Hepatocyte (in vitro differentiated cells): ENCODE measurements around the gene HNRNPH3.
A peak's percentile ranks its signal among the peaks of the same experiment; 100 is the strongest.

Source experiments
- EZH2 ChIP-seq: fragments of 200-600 bp; sonication (generic); IDR thresholded peaks from 2 replicates; pipeline ENCODE4 v1.6.1; 2016; ENCODE audit warnings: antibody characterized with exemption, mild to moderate bottlenecking, borderline replicate concordance
- TF ChIP-seq, protein P1 (sequence below): fragments of 200-600 bp; sonication (generic); IDR thresholded peaks from 2 replicates; pipeline ENCODE4 v1.5.1; 2016; ENCODE audit warnings: antibody characterized with exemption, mild to moderate bottlenecking; ENCODE audit not compliant: poor library complexity

DNA sequence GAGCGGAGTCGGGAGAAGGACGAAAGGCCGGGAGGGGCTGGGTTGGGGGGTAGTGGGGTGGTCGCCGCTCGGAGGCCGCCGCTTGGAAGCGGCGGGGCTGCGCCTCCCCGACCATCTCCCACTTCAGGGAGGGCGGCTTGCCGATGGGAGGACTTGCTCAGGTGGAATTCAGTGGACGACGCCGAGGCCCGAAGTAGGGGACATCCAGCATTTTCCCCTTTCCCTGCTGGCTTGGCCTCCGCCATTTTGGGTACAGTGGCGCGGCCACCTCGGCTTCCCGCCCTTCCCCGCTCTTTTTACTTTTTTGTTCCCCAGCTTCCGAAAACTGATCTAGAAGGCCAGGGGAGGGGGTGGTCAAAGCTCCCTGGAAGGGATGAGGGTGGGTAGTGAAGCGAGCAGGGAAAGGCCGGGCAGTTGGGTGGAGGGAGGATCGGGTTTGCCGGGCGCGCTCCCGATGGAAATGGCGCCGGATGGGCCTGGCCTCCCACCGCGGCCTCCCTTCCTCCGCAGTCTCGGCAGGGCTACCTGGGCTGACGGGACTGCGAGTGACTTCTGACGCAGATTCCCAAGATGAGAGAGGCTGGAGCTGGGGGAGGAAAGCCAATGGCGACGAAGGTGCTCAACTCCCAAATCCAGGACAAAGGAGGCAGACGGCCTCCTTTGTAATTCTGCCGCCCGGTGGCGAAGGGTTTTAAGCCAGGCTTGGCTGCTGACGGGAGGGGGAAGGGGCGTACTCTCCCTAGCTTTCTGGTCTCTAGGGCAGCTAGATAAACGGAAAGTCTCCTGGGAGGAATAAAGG, 594 bp downstream of the HNRNPH3 start, which contains the start of gene PBLD:
- no peak for TF ChIP-seq EZH2
- TF ChIP-seq, protein P1, sequence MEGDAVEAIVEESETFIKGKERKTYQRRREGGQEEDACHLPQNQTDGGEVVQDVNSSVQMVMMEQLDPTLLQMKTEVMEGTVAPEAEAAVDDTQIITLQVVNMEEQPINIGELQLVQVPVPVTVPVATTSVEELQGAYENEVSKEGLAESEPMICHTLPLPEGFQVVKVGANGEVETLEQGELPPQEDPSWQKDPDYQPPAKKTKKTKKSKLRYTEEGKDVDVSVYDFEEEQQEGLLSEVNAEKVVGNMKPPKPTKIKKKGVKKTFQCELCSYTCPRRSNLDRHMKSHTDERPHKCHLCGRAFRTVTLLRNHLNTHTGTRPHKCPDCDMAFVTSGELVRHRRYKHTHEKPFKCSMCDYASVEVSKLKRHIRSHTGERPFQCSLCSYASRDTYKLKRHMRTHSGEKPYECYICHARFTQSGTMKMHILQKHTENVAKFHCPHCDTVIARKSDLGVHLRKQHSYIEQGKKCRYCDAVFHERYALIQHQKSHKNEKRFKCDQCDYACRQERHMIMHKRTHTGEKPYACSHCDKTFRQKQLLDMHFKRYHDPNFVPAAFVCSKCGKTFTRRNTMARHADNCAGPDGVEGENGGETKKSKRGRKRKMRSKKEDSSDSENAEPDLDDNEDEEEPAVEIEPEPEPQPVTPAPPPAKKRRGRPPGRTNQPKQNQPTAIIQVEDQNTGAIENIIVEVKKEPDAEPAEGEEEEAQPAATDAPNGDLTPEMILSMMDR: peak; percentile 51
